Activated naive CD8-positive, alpha-beta T cell (primary cell): ENCODE measurements around the gene SCN7A.

Experiments used
- H3K27ac Mint-ChIP-seq: one replicate; pipeline ENCODE4 v1.8.0; 2021; ENCODE audit warnings: mixed read lengths
- H3K27me3 Mint-ChIP-seq: one replicate; pipeline ENCODE4 v1.8.0; 2021; ENCODE audit warnings: mixed read lengths
- H3K36me3 Mint-ChIP-seq: one replicate; pipeline ENCODE4 v1.8.0; 2021; ENCODE audit warnings: mixed read lengths
- H3K4me1 Mint-ChIP-seq: one replicate; pipeline ENCODE4 v1.8.0; 2021; ENCODE audit warnings: low read depth, mixed read lengths
- H3K4me3 Mint-ChIP-seq: one replicate; pipeline ENCODE4 v1.8.0; 2021; ENCODE audit warnings: mild to moderate bottlenecking, mixed read lengths
- H3K9me3 Mint-ChIP-seq: one replicate; pipeline ENCODE4 v1.8.0; 2021; ENCODE audit warnings: low read depth, mixed read lengths

The SCN7A gene

GRCh38 chr2:166494140-166494624 is at the start of gene SCN7A:
SCN7A (minus strand) TSS chr2:166494249; CDS start chr2:166477696, 16,553 bp downstream.
- Mint-ChIP-seq H3K36me3 (no peaks in the 10 kb centered on the region), H3K4me1 (no peaks in the 10 kb centered on the region), H3K9me3 (no peaks in the 10 kb centered on the region), H3K27ac (no peak within 1 kb of the TSS), H3K4me3 (no peak within 1 kb of the TSS), H3K27me3 (no peaks in the 10 kb centered on the region)

- Mint-ChIP-seq H3K27ac (no peak overlapping the region), H3K4me3 (no peak overlapping the region), H3K27me3 (peaks cover 6% of the 10 kb centered on the region), H3K4me1 (no peaks in the 10 kb centered on the region), H3K9me3 (no peaks in the 10 kb centered on the region), H3K36me3 (no peaks in the 10 kb centered on the region)
These were observed 45.5 kb upstream of the SCN7A start for GRCh38 chr2:166539340-166540162.

GRCh38 chr2:166536111-166536510 is 42.1 kb upstream of the SCN7A start:
- Mint-ChIP-seq H3K4me3 (no peak overlapping the region), H3K27ac (no peak overlapping the region), H3K9me3 (no peaks in the 10 kb centered on the region), H3K36me3 (no peaks in the 10 kb centered on the region), H3K4me1 (no peaks in the 10 kb centered on the region), H3K27me3 (peaks cover 7% of the 10 kb centered on the region)

- Mint-ChIP-seq H3K4me3 (no peak overlapping the region), H3K27me3 (peaks cover 4% of the 10 kb centered on the region), H3K36me3 (no peaks in the 10 kb centered on the region), H3K4me1 (no peaks in the 10 kb centered on the region), H3K27ac (no peak overlapping the region), H3K9me3 (no peaks in the 10 kb centered on the region)
These were observed 27.1 kb upstream of the SCN7A start for GRCh38 chr2:166521155-166521554.

GRCh38 chr2:166520604-166521003 is 26.6 kb upstream of the SCN7A start:
- no peaks in the 10 kb centered on the region for H3K9me3 Mint-ChIP-seq
- H3K4me3 Mint-ChIP-seq, result no peak overlapping the region
- H3K4me1 Mint-ChIP-seq, result no peaks in the 10 kb centered on the region
- H3K27ac Mint-ChIP-seq, result no peak overlapping the region
- peaks cover 4% of the 10 kb centered on the region for H3K27me3 Mint-ChIP-seq
- H3K36me3 Mint-ChIP-seq, result no peaks in the 10 kb centered on the region

- H3K27me3 Mint-ChIP-seq, result peaks cover 4% of the 10 kb centered on the region
- no peaks in the 10 kb centered on the region for H3K9me3 Mint-ChIP-seq
- H3K4me3 Mint-ChIP-seq, result no peak overlapping the region
- no peaks in the 10 kb centered on the region for H3K36me3 Mint-ChIP-seq
- no peak overlapping the region for H3K27ac Mint-ChIP-seq
- no peaks in the 10 kb centered on the region for H3K4me1 Mint-ChIP-seq
These were observed 25.4 kb upstream of the SCN7A start for GRCh38 chr2:166519391-166519962.

GRCh38 chr2:166518634-166519390 is 24.8 kb upstream of the SCN7A start:
- Mint-ChIP-seq H3K27me3 (peaks cover 4% of the 10 kb centered on the region), H3K9me3 (no peaks in the 10 kb centered on the region), H3K36me3 (no peaks in the 10 kb centered on the region), H3K27ac (no peak overlapping the region), H3K4me1 (no peaks in the 10 kb centered on the region), H3K4me3 (no peak overlapping the region)

GRCh38 chr2:166517533-166518061 is 23.5 kb upstream of the SCN7A start:
- Mint-ChIP-seq H3K27ac (no peak overlapping the region), H3K4me1 (no peaks in the 10 kb centered on the region), H3K36me3 (no peaks in the 10 kb centered on the region), H3K9me3 (no peaks in the 10 kb centered on the region), H3K27me3 (peaks cover 4% of the 10 kb centered on the region), H3K4me3 (no peak overlapping the region)

GRCh38 chr2:166516712-166517303 is 22.8 kb upstream of the SCN7A start:
- H3K4me1 Mint-ChIP-seq, result no peaks in the 10 kb centered on the region
- H3K4me3 Mint-ChIP-seq, result no peak overlapping the region
- no peaks in the 10 kb centered on the region for H3K36me3 Mint-ChIP-seq
- no peaks in the 10 kb centered on the region for H3K9me3 Mint-ChIP-seq
- no peak overlapping the region for H3K27ac Mint-ChIP-seq
- H3K27me3 Mint-ChIP-seq, result peaks cover 6% of the 10 kb centered on the region

GRCh38 chr2:166513952-166514351 is 19.9 kb upstream of the SCN7A start:
- no peak overlapping the region for H3K4me3 Mint-ChIP-seq
- no peaks in the 10 kb centered on the region for H3K4me1 Mint-ChIP-seq
- H3K27ac Mint-ChIP-seq, result no peak overlapping the region
- no peaks in the 10 kb centered on the region for H3K36me3 Mint-ChIP-seq
- H3K9me3 Mint-ChIP-seq, result no peaks in the 10 kb centered on the region
- peaks cover 7% of the 10 kb centered on the region for H3K27me3 Mint-ChIP-seq

- Mint-ChIP-seq H3K36me3 (no peaks in the 10 kb centered on the region), H3K4me3 (no peak overlapping the region), H3K27me3 (no peaks in the 10 kb centered on the region), H3K4me1 (no peaks in the 10 kb centered on the region), H3K9me3 (no peaks in the 10 kb centered on the region), H3K27ac (no peak overlapping the region)
These were observed 5.2 kb upstream of the SCN7A start for GRCh38 chr2:166499281-166499680.

- H3K9me3 Mint-ChIP-seq, result no peaks in the 10 kb centered on the region
- no peaks in the 10 kb centered on the region for H3K4me1 Mint-ChIP-seq
- no peak overlapping the region for H3K27ac Mint-ChIP-seq
- H3K27me3 Mint-ChIP-seq, result no peaks in the 10 kb centered on the region
- no peak overlapping the region for H3K4me3 Mint-ChIP-seq
- H3K36me3 Mint-ChIP-seq, result no peaks in the 10 kb centered on the region
These were observed 2.6 kb downstream of the SCN7A start for GRCh38 chr2:166491461-166491860.

- Mint-ChIP-seq H3K27me3 (no peaks in the 10 kb centered on the region), H3K36me3 (no peaks in the 10 kb centered on the region), H3K27ac (no peak overlapping the region), H3K4me1 (no peaks in the 10 kb centered on the region), H3K9me3 (no peaks in the 10 kb centered on the region), H3K4me3 (no peak overlapping the region)
These were observed 6.9 kb downstream of the SCN7A start for GRCh38 chr2:166487171-166487570.

- Mint-ChIP-seq H3K4me1 (no peaks in the 10 kb centered on the region), H3K27ac (no peak overlapping the region), H3K4me3 (no peak overlapping the region), H3K36me3 (no peaks in the 10 kb centered on the region), H3K9me3 (no peaks in the 10 kb centered on the region), H3K27me3 (no peaks in the 10 kb centered on the region)
These were observed 8.4 kb downstream of the SCN7A start for GRCh38 chr2:166485558-166486178.
